Right lung (tissue), 5 donors: ENCODE results near the gene TIE1. TPM values are rescaled to one million over a fixed set of nuclear protein-coding genes. Genes with fewer than 3 reads are reported as not detected.

Source experiments
- DNase-seq, 2 donors: peaks; one replicate each; pipeline ENCODE4 v3.0.0-alpha.2; 2013
- polyA plus RNA-seq, 5 donors: library from polyadenylated mRNA; unstranded; fragments of 120-200 nt; gene quantifications; one replicate each; pipeline versions ENCODE4 v1.2.1 to v1.2.3, GENCODE V29; 2013; ENCODE audit warnings: inconsistent platforms in 1 of 5, low replicate concordance in 1 of 5; ENCODE audit not compliant: insufficient read length in 5 of 5, insufficient read depth in 1 of 5

Gene TIE1
- polyA plus RNA-seq, 5 donors, result 74.8 to 99.7 (median 89.7) TPM

DNA sequence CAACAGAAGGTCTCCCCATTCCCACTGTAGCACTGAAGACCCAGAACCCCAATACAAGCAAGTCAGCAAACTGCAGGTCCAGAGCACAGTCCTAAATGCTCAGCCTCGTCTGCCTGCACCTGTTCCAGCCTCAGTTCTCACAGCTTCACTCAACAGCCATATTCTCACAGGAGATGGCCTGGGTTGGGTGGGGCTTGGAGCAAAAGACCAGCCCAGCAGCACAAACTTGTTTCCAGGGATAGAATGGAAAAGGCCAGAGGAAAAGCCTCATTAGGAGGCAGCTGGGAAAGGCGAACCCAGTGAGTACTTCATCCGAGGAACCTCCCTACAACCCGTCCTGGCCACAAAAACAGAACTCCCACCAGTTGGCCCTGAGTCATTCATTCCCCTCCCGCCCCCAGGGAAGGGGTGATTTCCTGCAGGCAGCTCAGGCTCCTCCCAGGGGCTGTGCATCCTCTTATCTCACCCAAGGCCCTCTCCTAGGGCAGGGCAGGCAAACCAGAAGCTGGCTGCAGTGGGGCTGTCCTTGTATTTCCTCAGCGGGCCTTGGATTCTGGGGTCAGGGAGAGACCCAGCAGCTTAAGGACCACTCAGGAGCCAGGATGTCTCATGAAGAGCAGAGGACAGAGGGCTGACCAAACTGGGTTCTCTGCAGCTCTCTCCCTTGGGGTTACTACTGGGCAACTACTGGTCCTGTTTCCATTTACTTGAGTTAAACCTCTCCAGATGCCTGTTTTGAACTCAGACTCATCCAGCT is 29.4 kb downstream of the TIE1 start:
- no peak for DNase-seq

- no peak for DNase-seq
Observed at GRCh38 chr1:43331688-43332087, 30.9 kb downstream of the TIE1 start.

DNA sequence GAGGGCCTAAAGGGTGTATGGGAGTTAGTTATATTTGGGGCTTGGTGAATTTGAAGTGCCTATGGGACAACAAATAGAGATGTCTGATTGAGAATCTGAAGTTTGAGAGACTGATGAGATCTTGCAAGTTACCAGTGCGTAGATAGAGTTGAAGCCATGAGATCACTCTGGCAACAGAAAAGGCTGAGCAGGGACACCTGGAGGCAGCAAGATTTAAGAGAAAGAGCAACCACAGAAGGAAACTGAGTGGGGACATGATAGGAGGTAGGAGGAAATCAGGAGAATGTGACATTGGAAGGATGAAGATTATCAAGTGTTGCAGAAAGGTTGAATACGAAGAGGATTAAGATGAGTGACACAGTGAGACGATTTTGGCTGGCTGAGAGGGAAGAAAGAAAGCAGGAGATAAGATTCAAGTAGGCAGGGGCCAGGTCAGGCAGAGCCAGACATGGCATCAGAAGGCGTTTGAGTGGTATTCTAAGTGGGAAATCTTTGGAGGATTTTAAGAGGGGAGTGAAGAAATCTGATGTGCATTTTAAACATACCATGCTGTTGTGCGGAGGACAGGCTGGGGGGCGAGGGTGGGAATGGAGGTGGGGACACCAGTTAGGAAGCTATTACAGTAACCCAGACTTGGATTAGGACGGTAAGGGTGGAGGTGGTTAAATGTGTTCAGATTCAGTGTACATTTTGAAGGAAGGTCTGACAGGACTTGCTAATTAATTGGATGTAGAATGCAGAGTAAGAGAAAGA is 33.8 kb downstream of the TIE1 start:
- DNase-seq, result no peak

- DNase-seq, result no peak
Observed at GRCh38 chr1:43337588-43337987, 36.8 kb downstream of the TIE1 start, which contains the start of gene MPL. MPL (plus strand) TSS chr1:43337818; CDS start chr1:43337849, 31 bp downstream.

- DNase-seq, result no peak
Observed at GRCh38 chr1:43338001-43338400, 37.2 kb downstream of the TIE1 start.

DNA sequence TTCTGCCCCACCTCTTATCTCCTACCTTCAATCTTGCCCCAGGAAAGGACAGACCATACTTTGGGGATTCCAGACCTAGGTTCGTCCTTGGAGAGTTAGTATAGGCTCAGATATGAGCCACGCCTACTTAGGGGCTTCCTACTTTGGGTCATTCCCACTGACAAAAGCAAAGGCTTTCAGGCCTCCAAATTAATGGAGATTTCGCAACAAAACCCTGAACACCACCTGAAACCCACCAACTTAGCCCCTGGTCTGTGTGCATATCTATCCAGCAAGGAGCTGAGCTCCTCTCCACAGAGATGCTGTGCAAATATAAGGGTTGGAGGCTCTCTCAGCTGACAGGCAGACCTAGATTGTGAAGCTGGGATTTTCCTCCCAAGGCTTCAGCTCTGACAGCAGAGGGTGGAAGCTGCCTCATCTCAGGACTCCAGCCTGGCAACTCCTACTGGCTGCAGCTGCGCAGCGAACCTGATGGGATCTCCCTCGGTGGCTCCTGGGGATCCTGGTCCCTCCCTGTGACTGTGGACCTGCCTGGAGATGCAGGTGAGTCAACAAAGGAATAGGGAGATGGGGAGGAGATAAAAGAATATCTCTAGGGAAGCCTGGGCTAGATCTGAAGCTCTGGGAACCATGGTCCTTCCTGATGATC is 38.9 kb downstream of the TIE1 start:
- no peak for DNase-seq

DNA sequence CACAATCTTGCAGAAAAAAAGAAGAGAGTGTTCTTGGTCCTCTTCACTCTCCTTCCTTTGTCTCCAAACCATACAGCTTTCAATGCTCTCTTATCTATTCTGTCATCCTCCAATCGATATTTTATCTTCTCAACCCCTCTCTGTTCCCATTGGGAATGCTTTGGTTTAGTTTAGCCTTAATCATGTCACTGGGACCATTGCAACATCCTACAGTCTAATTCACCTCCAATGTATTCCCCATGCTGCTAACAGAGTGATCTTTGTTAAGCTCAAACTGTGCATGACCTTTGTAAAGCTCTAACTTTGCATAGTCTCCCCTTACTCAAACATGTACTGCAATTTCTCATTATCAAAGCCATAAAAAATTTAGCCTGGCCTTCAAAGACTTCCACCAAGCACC is 39.8 kb downstream of the TIE1 start:
- no peak for DNase-seq

DNA sequence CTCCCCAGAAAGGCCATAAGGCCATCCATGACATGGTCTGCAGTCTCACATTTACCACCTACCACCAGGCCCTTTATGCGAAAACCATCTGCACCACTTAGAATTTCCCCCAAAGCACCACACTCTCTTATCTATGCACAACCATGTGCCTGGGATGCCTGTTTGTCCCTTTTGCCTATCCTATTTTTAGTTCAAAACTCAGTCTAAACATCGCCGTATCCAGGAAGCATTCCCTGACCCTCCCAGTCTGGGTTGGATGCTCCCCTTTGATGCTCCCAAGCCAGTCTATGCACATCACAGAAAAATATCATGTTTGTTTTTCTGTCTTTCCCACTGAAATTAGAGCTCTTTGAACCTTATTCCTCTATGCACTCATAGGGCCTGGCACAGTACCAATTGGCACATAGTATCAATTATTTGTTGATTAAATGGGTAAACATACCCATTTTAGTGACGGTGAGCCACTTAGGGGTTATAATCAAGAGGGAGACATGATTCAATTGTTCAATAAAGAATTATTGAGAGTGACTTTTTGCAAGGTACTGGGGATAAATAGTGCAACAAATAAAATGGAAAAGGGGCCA is 43.6 kb downstream of the TIE1 start:
- DNase-seq, result no peak

DNA sequence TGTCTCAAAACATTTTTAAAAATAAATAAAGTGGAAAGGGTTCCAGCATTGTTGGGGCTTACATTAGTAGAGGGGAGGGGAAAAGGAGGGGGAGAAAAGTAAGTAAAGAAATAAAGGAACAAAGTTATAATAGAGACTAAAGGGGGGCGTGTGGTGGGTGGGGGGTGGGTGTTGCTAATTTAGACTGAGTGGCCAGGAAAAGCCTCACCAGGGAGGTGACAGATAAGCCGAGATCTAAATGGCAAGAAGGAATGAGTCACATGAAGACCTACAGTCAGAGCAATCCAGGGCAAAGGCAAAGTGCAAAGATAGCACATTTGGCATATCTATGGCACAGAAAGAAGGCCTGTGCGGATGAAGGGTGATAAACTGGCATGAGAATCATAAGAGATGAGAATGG is 44.3 kb downstream of the TIE1 start:
- no peak for DNase-seq

GRCh38 chr1:43346636-43347035 is 45.9 kb downstream of the TIE1 start:
- DNase-seq, result no peak

DNA sequence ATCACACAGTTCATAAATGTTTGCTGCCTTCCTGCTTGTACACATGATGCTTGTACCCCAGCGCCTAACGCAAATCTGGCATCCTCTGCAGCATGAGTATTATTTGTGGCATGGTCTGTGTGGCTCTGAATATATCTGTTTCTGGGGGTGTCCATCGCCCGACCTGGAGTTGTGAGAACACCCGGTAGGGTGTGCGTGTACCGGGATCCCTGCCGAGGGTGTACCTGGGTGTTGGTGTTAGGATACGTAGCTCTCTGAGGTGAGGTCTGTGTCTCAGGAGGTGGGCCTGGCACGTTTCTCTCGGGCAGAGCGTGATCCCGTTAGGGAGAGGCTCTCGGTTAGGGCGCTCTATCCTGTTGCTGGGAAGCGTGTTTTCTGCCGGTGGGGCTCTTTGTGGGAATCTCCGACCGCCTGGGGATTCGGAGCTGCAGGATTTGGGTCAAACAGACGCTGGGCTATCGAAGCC is 47.6 kb downstream of the TIE1 start:
- DNase-seq, result no peak

- peak; percentile 70 to 77 for DNase-seq
Observed at GRCh38 chr1:43348809-43349593, 48.2 kb downstream of the TIE1 start.

DNA sequence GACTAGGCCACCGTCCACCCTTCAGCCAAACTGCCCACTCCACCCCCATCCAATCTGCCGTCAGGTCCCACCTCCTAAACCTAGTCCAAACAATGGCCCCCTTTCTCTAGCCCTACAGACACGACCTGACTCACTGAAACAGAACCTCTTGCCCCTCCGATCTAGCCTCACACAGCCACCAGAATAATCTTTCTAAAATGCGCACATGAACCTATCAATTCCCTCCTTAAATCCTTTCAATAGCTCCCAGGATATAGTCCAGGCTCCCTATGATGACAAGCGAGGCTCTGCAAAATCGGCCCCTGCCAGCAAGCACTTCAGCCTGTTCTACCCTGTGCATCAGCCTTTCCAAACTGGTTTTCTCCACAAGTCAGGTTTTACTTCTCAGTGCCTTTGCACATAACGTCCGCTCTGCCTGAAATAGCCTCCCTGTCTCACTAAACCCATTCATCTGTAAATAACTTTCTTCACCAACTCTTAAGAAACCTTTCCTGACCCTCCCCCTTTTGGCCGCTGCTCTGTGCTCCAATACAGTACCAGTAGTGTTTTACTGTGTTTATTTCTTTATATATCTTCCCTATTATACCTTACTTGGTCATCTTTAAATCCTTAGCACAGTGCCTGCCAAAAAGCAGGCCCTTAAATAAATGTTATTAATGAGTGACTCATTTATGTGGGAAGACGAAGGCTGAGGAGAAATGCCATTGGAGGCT is 49.0 kb downstream of the TIE1 start:
- no peak for DNase-seq

DNA sequence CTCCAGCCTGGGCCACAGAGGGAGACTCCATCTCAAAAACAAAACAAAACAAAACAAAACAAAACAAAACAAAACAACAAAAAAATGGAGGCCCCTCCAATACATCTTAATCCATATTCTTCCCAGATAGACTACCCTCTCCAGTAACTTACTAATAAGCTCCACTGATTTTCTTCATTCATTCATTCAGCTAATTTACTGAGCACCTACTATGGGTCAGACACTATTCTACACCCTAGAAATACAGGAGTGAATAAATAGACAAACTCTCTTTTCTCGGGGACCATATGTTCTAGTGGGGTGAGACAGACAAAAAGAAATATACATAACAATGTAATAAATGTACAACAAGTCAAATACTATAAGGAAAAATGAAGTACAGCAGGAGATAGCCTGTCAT is 50.2 kb downstream of the TIE1 start:
- DNase-seq, result no peak

GRCh38 chr1:43351421-43352350 is 50.9 kb downstream of the TIE1 start:
- no peak for DNase-seq

GRCh38 chr1:43352351-43352705 is 51.5 kb downstream of the TIE1 start:
- DNase-seq, result no peak

GRCh38 chr1:43352881-43353280 is 52.1 kb downstream of the TIE1 start:
- DNase-seq, result no peak

GRCh38 chr1:43354471-43354870 is 53.7 kb downstream of the TIE1 start:
- DNase-seq, result no peak

- DNase-seq, result no peak
Observed at GRCh38 chr1:43354936-43355335, 54.2 kb downstream of the TIE1 start.

DNA sequence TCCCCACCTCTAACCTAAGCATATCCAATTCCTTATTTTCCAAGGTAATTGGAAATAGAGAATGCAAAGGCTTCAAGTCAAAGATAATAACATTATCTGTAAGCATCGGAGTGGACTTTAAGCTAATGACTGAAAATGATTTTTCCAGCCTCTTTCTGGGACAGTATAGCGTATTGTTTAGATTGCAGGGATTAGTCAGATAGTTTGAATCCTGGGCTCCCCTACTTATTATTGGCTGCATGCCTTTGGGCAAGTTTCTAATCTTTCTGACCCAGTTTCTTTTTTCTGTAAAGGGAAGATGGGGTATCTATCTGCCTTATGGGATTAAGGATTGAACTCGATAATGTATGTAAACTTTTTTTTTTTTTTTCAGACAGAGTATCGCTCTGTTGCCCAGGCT is 56.5 kb downstream of the TIE1 start:
- DNase-seq, result no peak
